Dendritic cell treated with granulocyte-macrophage colony-stimulating factor and Interleukin-4, amounts not matched to agents 40 ng/mL and 50 ng/mL, for 4 days (primary cell): ENCODE data around the gene ORC4.

Source experiments
- H3K27ac Mint-ChIP-seq: one replicate; pipeline ENCODE4 v1.8.0; 2022; ENCODE audit warnings: mild to moderate bottlenecking, mixed read lengths
- H3K27me3 Mint-ChIP-seq: one replicate; pipeline ENCODE4 v1.8.0; 2022; ENCODE audit warnings: mild to moderate bottlenecking, mixed read lengths
- H3K36me3 Mint-ChIP-seq: one replicate; pipeline ENCODE4 v1.8.0; 2022; ENCODE audit warnings: low read depth, mixed read lengths
- H3K4me1 Mint-ChIP-seq: one replicate; pipeline ENCODE4 v1.8.0; 2022; ENCODE audit warnings: low read depth, mixed read lengths
- H3K4me3 Mint-ChIP-seq: one replicate; pipeline ENCODE4 v1.8.0; 2022; ENCODE audit warnings: mild to moderate bottlenecking, moderate library complexity, mixed read lengths
- H3K9me3 Mint-ChIP-seq: one replicate; pipeline ENCODE4 v1.8.0; 2022; ENCODE audit warnings: mixed read lengths
- intact Hi-C: fragments of 100-400 bp; cut with micrococcal nuclease; formaldehyde crosslinking; loops from one replicate; pipeline ENCODE4 v1.15.0; 2022

The ORC4 gene

DNA sequence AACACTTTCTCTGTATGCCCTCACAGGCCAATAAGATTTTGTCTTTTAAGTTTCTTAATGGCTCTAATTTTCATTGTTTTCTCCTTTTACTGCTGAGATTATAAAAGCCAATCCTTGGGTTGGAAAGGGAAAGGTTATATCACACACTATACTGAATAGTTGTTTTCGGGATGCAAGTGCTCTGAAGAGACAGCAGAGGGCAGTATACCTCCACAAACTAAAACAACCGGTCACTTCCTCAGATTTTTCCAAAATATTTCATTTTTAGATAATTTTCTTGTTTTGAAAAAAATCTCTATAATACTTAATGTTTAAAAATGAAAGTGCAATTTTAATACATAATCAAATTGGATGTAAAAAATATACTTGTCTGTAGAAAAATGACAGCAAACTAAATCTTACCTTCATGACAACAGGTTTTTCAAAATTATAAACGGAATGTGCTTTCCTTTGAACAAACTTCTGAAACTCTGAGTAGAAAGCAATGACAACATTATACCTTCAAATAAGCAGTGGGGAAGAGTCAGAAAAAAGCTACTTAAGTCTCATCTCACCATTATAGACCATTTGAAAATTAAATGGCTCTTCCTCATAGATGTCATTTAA, 82.7 kb downstream of the ORC4 start:
- no peaks in the 10 kb centered on the region for H3K9me3 Mint-ChIP-seq
- H3K4me1 Mint-ChIP-seq = no peaks in the 10 kb centered on the region
- intact Hi-C loops = loop anchor here (2.0 to 5.0 kb wide), 2 partner anchors 264 to 571 kb away; no protein-coding TSS in a partner anchor
- H3K27me3 Mint-ChIP-seq = no peaks in the 10 kb centered on the region
- peaks cover 23% of the 10 kb centered on the region for H3K36me3 Mint-ChIP-seq
- no peak overlapping the region for H3K4me3 Mint-ChIP-seq
- no peak overlapping the region for H3K27ac Mint-ChIP-seq

- no peak overlapping the region for H3K4me3 Mint-ChIP-seq
- H3K27ac Mint-ChIP-seq = no peak overlapping the region
- H3K9me3 Mint-ChIP-seq = no peaks in the 10 kb centered on the region
- H3K4me1 Mint-ChIP-seq = no peaks in the 10 kb centered on the region
- H3K36me3 Mint-ChIP-seq = peaks cover 16% of the 10 kb centered on the region
- H3K27me3 Mint-ChIP-seq = no peaks in the 10 kb centered on the region
- intact Hi-C loops = loop anchor here (5.0 kb wide), 1 partner anchor 267 kb away; no protein-coding TSS in a partner anchor
Observed at GRCh38 chr2:147934881-147935620, 85.5 kb downstream of the ORC4 start.

- Mint-ChIP-seq H3K36me3 (peaks cover 22% of the 10 kb centered on the region), H3K27me3 (no peaks in the 10 kb centered on the region), H3K27ac (no peak overlapping the region), H3K4me3 (no peak overlapping the region), H3K9me3 (no peaks in the 10 kb centered on the region), H3K4me1 (no peaks in the 10 kb centered on the region)
- intact Hi-C loops = no loop called here
Observed at GRCh38 chr2:147933931-147934330, 86.6 kb downstream of the ORC4 start.

DNA sequence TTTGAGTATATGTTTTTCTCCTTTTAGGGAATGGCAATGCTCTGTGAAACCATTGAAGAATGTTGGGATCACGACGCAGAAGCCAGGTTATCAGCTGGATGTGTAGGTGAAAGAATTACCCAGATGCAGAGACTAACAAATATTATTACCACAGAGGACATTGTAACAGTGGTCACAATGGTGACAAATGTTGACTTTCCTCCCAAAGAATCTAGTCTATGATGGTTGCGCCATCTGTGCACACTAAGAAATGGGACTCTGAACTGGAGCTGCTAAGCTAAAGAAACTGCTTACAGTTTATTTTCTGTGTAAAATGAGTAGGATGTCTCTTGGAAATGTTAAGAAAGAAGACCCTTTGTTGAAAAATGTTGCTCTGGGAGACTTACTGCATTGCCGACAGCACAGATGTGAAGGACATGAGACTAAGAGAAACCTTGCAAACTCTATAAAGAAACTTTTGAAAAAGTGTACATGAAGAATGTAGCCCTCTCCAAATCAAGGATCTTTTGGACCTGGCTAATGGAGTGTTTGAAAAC, 93.4 kb downstream of the ORC4 start:
- Mint-ChIP-seq H3K36me3 (peaks cover 45% of the 10 kb centered on the region), H3K27me3 (no peaks in the 10 kb centered on the region), H3K4me3 (no peak overlapping the region), H3K9me3 (no peaks in the 10 kb centered on the region), H3K27ac (no peak overlapping the region), H3K4me1 (no peaks in the 10 kb centered on the region)
- intact Hi-C loops = no loop called here

GRCh38 chr2:147925886-147926285, 94.7 kb downstream of the ORC4 start:
- intact Hi-C loops = no loop called here
- Mint-ChIP-seq H3K4me1 (no peaks in the 10 kb centered on the region), H3K27ac (no peak overlapping the region), H3K27me3 (no peaks in the 10 kb centered on the region), H3K4me3 (no peak overlapping the region), H3K9me3 (no peaks in the 10 kb centered on the region), H3K36me3 (peaks cover 49% of the 10 kb centered on the region)

GRCh38 chr2:147924647-147925046, 95.9 kb downstream of the ORC4 start:
- Mint-ChIP-seq H3K9me3 (no peaks in the 10 kb centered on the region), H3K27ac (no peak overlapping the region), H3K36me3 (peaks cover 57% of the 10 kb centered on the region), H3K4me3 (no peak overlapping the region), H3K27me3 (no peaks in the 10 kb centered on the region), H3K4me1 (no peaks in the 10 kb centered on the region)
- intact Hi-C loops = no loop called here

- Mint-ChIP-seq H3K27me3 (no peaks in the 10 kb centered on the region), H3K9me3 (no peaks in the 10 kb centered on the region), H3K36me3 (peaks cover 62% of the 10 kb centered on the region), H3K4me1 (no peaks in the 10 kb centered on the region), H3K27ac (no peak overlapping the region), H3K4me3 (no peak overlapping the region)
- intact Hi-C loops = no loop called here
Observed at GRCh38 chr2:147923846-147924245, 96.7 kb downstream of the ORC4 start.

DNA sequence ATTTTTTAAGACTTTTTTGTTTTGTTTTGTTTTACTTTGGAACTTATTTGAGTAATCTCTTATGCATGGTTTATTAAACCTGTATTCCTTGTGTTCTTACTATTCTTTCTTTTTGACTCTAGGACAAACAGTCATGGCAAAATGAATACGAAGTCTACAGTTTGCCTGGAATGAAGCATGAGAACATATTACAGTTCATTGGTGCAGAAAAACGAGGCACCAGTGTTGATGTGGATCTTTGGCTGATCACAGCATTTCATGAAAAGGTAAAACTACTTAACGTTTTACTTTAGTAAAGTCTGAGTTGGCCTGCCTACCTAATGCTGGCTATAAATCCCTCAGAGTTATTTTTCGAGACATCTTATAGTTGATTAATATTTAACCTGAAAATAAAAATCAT, 103.4 kb downstream of the ORC4 start:
- intact Hi-C loops = loop anchor here (10.0 kb wide), 2 partner anchors 282 to 1182 kb away; no protein-coding TSS in a partner anchor
- H3K9me3 Mint-ChIP-seq = no peaks in the 10 kb centered on the region
- peaks cover 39% of the 10 kb centered on the region for H3K36me3 Mint-ChIP-seq
- peaks cover 17% of the 10 kb centered on the region for H3K4me1 Mint-ChIP-seq
- H3K4me3 Mint-ChIP-seq = no peak overlapping the region
- H3K27ac Mint-ChIP-seq = no peak overlapping the region
- no peaks in the 10 kb centered on the region for H3K27me3 Mint-ChIP-seq

DNA sequence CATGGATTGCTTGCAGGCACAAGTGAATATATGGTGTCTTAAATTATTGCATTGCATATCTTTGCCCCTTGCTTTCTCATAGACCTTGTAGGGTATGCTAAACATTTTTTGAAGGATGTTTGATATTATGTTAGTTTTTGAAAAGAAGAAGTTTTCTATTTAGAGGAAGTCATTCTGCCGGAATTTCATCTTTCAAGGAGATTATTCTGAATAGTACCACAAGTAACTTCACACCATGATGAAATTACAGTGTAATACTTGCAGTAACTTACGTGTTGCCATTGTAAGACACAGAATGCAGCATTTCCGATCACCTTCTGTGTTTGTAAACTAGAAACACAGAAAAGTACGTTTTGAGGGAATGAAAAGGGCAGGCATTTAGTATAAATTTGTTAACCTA, 103.8 kb downstream of the ORC4 start:
- Mint-ChIP-seq H3K27ac (no peak overlapping the region), H3K9me3 (no peaks in the 10 kb centered on the region), H3K4me3 (no peak overlapping the region), H3K36me3 (peaks cover 38% of the 10 kb centered on the region), H3K27me3 (no peaks in the 10 kb centered on the region), H3K4me1 (peaks cover 17% of the 10 kb centered on the region)
- intact Hi-C loops = loop anchor here (10.0 kb wide), 2 partner anchors 282 to 1182 kb away; no protein-coding TSS in a partner anchor

- H3K9me3 Mint-ChIP-seq = no peaks in the 10 kb centered on the region
- no peak overlapping the region for H3K27ac Mint-ChIP-seq
- H3K27me3 Mint-ChIP-seq = no peaks in the 10 kb centered on the region
- no peak overlapping the region for H3K4me3 Mint-ChIP-seq
- peaks cover 17% of the 10 kb centered on the region for H3K4me1 Mint-ChIP-seq
- intact Hi-C loops = loop anchor here (10.0 kb wide), 2 partner anchors 281 to 1181 kb away; no protein-coding TSS in a partner anchor
- H3K36me3 Mint-ChIP-seq = peaks cover 31% of the 10 kb centered on the region
Observed at GRCh38 chr2:147916067-147916466, 104.5 kb downstream of the ORC4 start.

GRCh38 chr2:147913701-147914480, 106.6 kb downstream of the ORC4 start:
- peaks cover 15% of the 10 kb centered on the region for H3K36me3 Mint-ChIP-seq
- no peak overlapping the region for H3K27ac Mint-ChIP-seq
- no peaks in the 10 kb centered on the region for H3K9me3 Mint-ChIP-seq
- H3K27me3 Mint-ChIP-seq = no peaks in the 10 kb centered on the region
- H3K4me3 Mint-ChIP-seq = no peak overlapping the region
- H3K4me1 Mint-ChIP-seq = peaks cover 17% of the 10 kb centered on the region
- intact Hi-C loops = loop anchor here (10.0 kb wide), 2 partner anchors 279 to 1179 kb away; no protein-coding TSS in a partner anchor

DNA sequence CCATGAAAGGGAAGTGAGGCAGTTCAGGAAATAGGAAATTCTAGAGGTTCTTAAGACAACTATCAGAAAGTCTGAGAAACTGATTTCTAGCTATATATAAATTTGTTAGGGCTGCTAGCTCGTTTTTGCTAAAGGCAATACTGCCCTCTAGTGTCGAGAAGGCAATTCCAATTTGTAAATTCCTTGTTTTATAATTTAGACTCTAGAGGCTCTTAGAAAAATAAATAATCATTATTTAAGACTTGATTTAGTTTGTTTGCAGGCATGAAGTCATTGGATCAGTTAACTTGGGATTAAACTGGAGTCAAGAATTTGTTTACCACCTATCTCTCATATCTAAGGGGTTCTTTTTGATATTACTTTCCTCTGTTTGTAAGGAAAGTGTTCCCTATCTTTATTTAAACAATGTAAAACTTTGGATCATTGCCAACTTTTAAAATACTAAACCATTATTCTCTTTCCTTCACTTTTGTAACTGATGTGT, 109.5 kb downstream of the ORC4 start:
- Mint-ChIP-seq H3K9me3 (no peaks in the 10 kb centered on the region), H3K36me3 (peaks cover 25% of the 10 kb centered on the region), H3K27me3 (no peaks in the 10 kb centered on the region), H3K4me1 (peaks cover 13% of the 10 kb centered on the region), H3K27ac (no peak overlapping the region), H3K4me3 (no peak overlapping the region)
- intact Hi-C loops = loop anchor here (2.0 to 10.0 kb wide), 3 partner anchors 276 to 1176 kb away; no protein-coding TSS in a partner anchor

DNA sequence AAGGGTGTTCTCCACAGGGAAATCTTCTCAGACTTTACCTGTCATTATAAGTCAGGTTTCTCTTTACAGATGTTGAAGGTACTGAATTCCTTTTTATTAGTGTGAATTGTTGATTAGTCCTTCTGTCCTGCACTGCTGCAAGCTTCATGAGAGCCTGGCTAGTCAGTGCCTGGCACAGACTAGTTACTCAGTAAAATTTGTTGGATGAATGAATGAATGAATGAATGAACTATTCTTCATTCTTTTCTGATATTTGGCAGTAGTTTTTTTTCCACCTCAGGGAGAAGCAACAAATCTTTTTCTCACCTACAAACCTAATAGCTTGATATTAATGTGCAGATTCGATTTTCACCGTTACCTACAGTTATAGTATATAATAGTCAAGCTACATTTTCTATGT, 111.4 kb downstream of the ORC4 start:
- Mint-ChIP-seq H3K27me3 (no peaks in the 10 kb centered on the region), H3K27ac (no peak overlapping the region), H3K36me3 (peaks cover 21% of the 10 kb centered on the region), H3K4me3 (no peak overlapping the region), H3K4me1 (peaks cover 10% of the 10 kb centered on the region), H3K9me3 (no peaks in the 10 kb centered on the region)
- intact Hi-C loops = loop anchor here (1.0 kb wide), 1 partner anchor 825 kb away; no protein-coding TSS in a partner anchor
